ENCODE results near the gene KDM2A. TPM values are rescaled to one million over a fixed set of nuclear protein-coding genes. Genes with fewer than 3 reads are reported as not detected.

Gene KDM2A
- total and polyA plus RNA-seq, 2 donors (not counting 3 experiments of a cell fraction or from before 2014, with no cell fraction given): 72.2 to 79.5 TPM

DNA sequence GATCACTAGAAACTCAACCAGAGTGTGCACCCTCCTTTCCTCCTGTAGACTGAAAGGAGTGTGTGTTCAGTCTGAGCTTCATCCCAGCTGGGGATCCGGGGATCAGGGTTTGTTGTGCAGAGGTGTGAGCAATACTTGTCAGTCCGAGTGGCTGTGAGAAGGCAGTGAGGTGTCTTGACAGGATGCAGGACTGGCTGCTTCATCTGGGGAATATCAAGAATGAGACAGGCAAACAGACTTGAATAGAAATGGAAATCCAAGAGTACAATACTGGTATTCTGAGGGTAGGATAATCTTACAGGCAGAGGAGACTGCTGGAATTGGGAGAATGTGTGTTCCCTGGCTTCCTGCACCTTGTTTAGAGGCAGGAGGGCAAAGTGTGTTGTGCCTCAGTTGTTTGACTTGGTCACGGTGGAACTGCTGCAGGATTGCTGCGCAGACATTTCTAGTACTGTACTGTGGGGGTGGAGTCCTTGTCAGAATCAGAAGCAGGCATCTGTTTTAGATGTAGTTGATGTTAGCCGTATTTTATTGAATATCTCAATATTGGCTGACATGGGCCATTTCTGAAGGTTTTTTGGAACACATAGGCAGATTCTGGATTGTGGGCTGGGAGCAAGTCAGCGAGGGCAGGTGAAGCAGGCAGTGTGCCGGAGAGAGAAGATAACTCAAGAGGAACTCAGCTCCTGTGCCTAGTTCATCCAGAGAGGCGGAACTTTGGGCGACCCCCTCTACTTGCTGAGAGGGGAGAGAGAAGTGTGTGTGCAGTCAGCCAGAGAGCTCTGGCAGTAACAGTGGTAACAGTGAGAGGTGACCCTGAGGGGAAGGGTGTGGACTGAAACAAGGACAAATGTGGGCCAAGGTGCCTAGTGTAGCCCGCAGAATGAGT lies 120.1 kb downstream of the KDM2A start:
- Histone ChIP-seq H3K4me3 (replicated peaks in 1 of 3; ENCODE audit: insufficient read depth in 1 of 3, low read depth in 1 of 3, low read length in 3 of 3) (no peak overlapping the region), H3K9me3 (replicated peaks; ENCODE audit: control insufficient read depth, insufficient read depth, low read length) (no peaks in the 10 kb centered on the region), H3K9me1 (replicated peaks; ENCODE audit: control insufficient read depth, extremely low read depth, insufficient read depth, low read length) (no peaks in the 10 kb centered on the region), H3K4me2 (ENCODE audit: insufficient read depth, low read length) (peak overlapping the region; percentile 55), H3K27ac (ENCODE audit: insufficient read depth, low read depth, low read length) (peak overlapping the region; percentile 34), H2AFZ (ENCODE audit: low read depth, low read length) (no peak overlapping the region), H3K36me3 (ENCODE audit: control insufficient read depth in 2 of 2, extremely low read depth in 1 of 2, insufficient read depth in 2 of 2, low read length in 2 of 2) (peaks cover 3 to 5% of the 10 kb centered on the region in 2 experiments), H3K4me1 (ENCODE audit: control insufficient read depth, extremely low read depth, insufficient read depth, low read length) (peaks cover 23% of the 10 kb centered on the region), H3K9ac (replicated peaks; ENCODE audit: extremely low read depth, insufficient read depth, low read length) (peak overlapping the region; percentile 36), H4K20me1 (replicated peaks; ENCODE audit: control insufficient read depth, extremely low read depth, insufficient read depth, low read length) (peaks cover 3% of the 10 kb centered on the region), H3K27me3 (ENCODE audit: control insufficient read depth in 2 of 2, insufficient read depth in 2 of 2, low read length in 2 of 2) (no peaks in the 10 kb centered on the region), H3K79me2 (ENCODE audit: control insufficient read depth, insufficient read depth, low read length) (peaks cover 38% of the 10 kb centered on the region)
- ChIA-PET CTCF (interaction anchor here (0.7 to 2.6 kb wide), 14 partner anchors 10 to 173 kb away, joined by 3 to 22 read pairs (median 6); partner anchors contain the start of gene KDM2A), POLR2A (interaction anchor here (0.5 to 1.4 kb wide), 7 partner anchors 11 to 144 kb away, joined by 3 to 6 read pairs (median 4); partner anchors contain the start of gene KDM2A)
- DNase-seq (ENCODE audit: low read depth, low spot score): peak; percentile 21
- FAIRE-seq: no peak
- BruUV-seq (replicated peaks): no TSS peak
- TF ChIP-seq, protein P1, sequence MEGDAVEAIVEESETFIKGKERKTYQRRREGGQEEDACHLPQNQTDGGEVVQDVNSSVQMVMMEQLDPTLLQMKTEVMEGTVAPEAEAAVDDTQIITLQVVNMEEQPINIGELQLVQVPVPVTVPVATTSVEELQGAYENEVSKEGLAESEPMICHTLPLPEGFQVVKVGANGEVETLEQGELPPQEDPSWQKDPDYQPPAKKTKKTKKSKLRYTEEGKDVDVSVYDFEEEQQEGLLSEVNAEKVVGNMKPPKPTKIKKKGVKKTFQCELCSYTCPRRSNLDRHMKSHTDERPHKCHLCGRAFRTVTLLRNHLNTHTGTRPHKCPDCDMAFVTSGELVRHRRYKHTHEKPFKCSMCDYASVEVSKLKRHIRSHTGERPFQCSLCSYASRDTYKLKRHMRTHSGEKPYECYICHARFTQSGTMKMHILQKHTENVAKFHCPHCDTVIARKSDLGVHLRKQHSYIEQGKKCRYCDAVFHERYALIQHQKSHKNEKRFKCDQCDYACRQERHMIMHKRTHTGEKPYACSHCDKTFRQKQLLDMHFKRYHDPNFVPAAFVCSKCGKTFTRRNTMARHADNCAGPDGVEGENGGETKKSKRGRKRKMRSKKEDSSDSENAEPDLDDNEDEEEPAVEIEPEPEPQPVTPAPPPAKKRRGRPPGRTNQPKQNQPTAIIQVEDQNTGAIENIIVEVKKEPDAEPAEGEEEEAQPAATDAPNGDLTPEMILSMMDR (IDR thresholded peaks at IDR 0.05; ENCODE audit: extremely low read depth in 1 of 2, insufficient read depth in 1 of 2, low read depth in 1 of 2, low read length in 2 of 2): no peak
- TF ChIP-seq GATA2 (IDR thresholded peaks at IDR 0.05; ENCODE audit: insufficient read depth, insufficient read length, low read depth, low read length): no peak
- no peak for TF ChIP-seq JUN (IDR thresholded peaks at IDR 0.05; ENCODE audit: borderline replicate concordance, insufficient read depth, insufficient read length, low read depth)
- dilution Hi-C loops (cut with MboI; ENCODE audit: extremely low pct_ligation_motif_present, low sequenced_read_pairs) (no loop called here), intact Hi-C loops (cut with micrococcal nuclease) (no loop called here)
